Gastroesophageal sphincter (tissue), 3 donors: ENCODE results near the gene OR6P1.

Experiments used
- CTCF ChIP-seq, 4 experiments: fragments of 200-600 bp in 2 of 4; fragments of 450-650 bp in 2 of 4; sonication (generic) in 1 of 4; IDR thresholded peaks; one replicate each; pipeline ENCODE4 v1.5.1; 2017 to 2019; ENCODE audit warnings: antibody characterized with exemption in 4 of 4, mild to moderate bottlenecking in 2 of 4, moderate library complexity in 2 of 4
- POLR2A ChIP-seq, 2 donors: fragments of 450-650 bp; IDR thresholded peaks; one replicate each; pipeline ENCODE4 v1.6.1; 2017; ENCODE audit warnings: antibody characterized with exemption in 2 of 2, mild to moderate bottlenecking in 2 of 2, moderate library complexity in 1 of 2

DNA sequence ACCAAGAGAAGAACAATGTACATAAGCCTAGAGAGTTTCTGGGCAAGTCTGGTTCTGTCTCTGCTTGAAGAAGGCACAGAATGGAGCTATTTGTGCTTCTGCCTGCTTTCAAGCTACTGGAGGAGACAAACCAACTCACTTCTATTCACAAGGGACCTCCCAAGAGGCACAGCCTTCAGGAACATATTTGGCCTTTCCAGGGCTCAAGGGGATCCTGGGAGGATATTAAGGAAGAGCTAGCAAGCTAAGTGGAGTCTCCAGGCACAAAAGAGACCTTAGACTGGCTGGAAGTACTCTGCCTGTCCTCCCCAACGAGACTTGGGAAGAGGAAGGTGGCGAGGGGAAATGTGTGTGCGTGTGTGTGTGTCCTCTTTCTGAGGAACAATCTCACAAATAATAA is 16.0 kb downstream of the OR6P1 start, which contains the start of gene OR6Y1:
- TF ChIP-seq CTCF (IDR thresholded peaks at IDR 0.05) (no peak), POLR2A (IDR thresholded peaks at IDR 0.05) (no peak)
